HepG2 (cell line): ENCODE results near the gene FIS1. TPM values are rescaled to one million over a fixed set of nuclear protein-coding genes. Genes with fewer than 3 reads are reported as not detected.
A peak's percentile ranks its signal among the peaks of the same experiment; 100 is the strongest.

Experiments
- FLYWCH1 ChIP-seq: sonication (generic); formaldehyde crosslinking; IDR thresholded peaks from 2 replicates; pipeline ENCODE4 v1.8.1; 2023; ENCODE audit warnings: mild to moderate bottlenecking, missing genetic modification reagents
- FOXA1 ChIP-seq, 2 experiments: fragments of 450-650 bp in 1 of 2; sonication (generic) in 1 of 2; formaldehyde crosslinking in 1 of 2; IDR thresholded peaks; 2 replicates each; pipeline versions ENCODE4 v1.4.0 to v1.6.1; 2016 to 2020; ENCODE audit warnings: missing genetic modification reagents in 1 of 2
- LBX2 ChIP-seq: sonication (generic); formaldehyde crosslinking; IDR thresholded peaks from 2 replicates; pipeline ENCODE4 v1.5.0; 2020; ENCODE audit warnings: missing genetic modification reagents, mild to moderate bottlenecking, borderline replicate concordance
- MZF1 ChIP-seq: sonication (generic); formaldehyde crosslinking; IDR thresholded peaks from 2 replicates; pipeline ENCODE4 v1.8.1; 2023; ENCODE audit warnings: mild to moderate bottlenecking, missing genetic modification reagents, borderline replicate concordance
- PCBP2 ChIP-seq: fragments of 200-400 bp; formaldehyde crosslinking; optimal IDR thresholded peaks from 2 replicates; pipeline ENCODE3; 2018; ENCODE audit warnings: low read length, low read depth; ENCODE audit not compliant: poor library complexity, severe bottlenecking
- SIX4 ChIP-seq: sonication (generic); formaldehyde crosslinking; IDR thresholded peaks from 2 replicates; pipeline ENCODE4 v1.4.0; 2020; ENCODE audit warnings: missing genetic modification reagents
- SP4 ChIP-seq: sonication (generic); formaldehyde crosslinking; IDR thresholded peaks from 2 replicates; pipeline ENCODE4 v1.8.1; 2023; ENCODE audit warnings: mild to moderate bottlenecking, missing genetic modification reagents
- TCF12 ChIP-seq, 2 experiments: fragments of 450-650 bp in 1 of 2; sonication (generic) in 1 of 2; formaldehyde crosslinking in 1 of 2; IDR thresholded peaks; 2 replicates each; pipeline versions ENCODE4 v1.6.1 to v1.8.0; 2017 to 2022; ENCODE audit warnings: antibody characterized with exemption in 1 of 2, mild to moderate bottlenecking in 1 of 2, missing genetic modification reagents in 1 of 2, moderate library complexity in 1 of 2
- TGIF2 ChIP-seq: IDR thresholded peaks from 2 replicates; pipeline ENCODE4 v1.6.1; 2016; ENCODE audit warnings: control low read depth, missing compliant biosample characterization
- ZGPAT ChIP-seq: IDR thresholded peaks from 2 replicates; pipeline ENCODE4 v1.6.1; 2016; ENCODE audit warnings: mild to moderate bottlenecking
- ZNF136 ChIP-seq: sonication (generic); formaldehyde crosslinking; IDR thresholded peaks from 2 replicates; pipeline ENCODE4 v1.8.1; 2022; ENCODE audit warnings: low read depth, mild to moderate bottlenecking, moderate library complexity, missing genetic modification reagents
- ZNF138 ChIP-seq: sonication (generic); formaldehyde crosslinking; IDR thresholded peaks from 2 replicates; pipeline ENCODE4 v1.5.0; 2020; ENCODE audit warnings: mild to moderate bottlenecking, low read depth, missing genetic modification reagents
- ZNF230 ChIP-seq: sonication (generic); formaldehyde crosslinking; IDR thresholded peaks from 2 replicates; pipeline ENCODE4 v1.4.0; 2020; ENCODE audit warnings: mild to moderate bottlenecking, missing genetic modification reagents
- ZNF274 ChIP-seq: sonication (generic); formaldehyde crosslinking; IDR thresholded peaks from 2 replicates; pipeline ENCODE4 v1.5.1; 2020; ENCODE audit warnings: mild to moderate bottlenecking, missing genetic modification reagents
- ZNF280B ChIP-seq: sonication (generic); formaldehyde crosslinking; IDR thresholded peaks from 2 replicates; pipeline ENCODE4 v1.5.0; 2020; ENCODE audit warnings: missing genetic modification reagents, mild to moderate bottlenecking, borderline replicate concordance
- ZNF598 ChIP-seq: sonication (generic); formaldehyde crosslinking; IDR thresholded peaks from 2 replicates; pipeline ENCODE4 v1.5.1; 2020; ENCODE audit warnings: mild to moderate bottlenecking, missing genetic modification reagents, borderline replicate concordance
- ZNF704 ChIP-seq: sonication (generic); formaldehyde crosslinking; IDR thresholded peaks from 2 replicates; pipeline ENCODE4 v1.8.1; 2023; ENCODE audit warnings: mild to moderate bottlenecking, inconsistent platforms, moderate library complexity, missing genetic modification reagents, borderline replicate concordance
- ZNF850 ChIP-seq: sonication (generic); formaldehyde crosslinking; conservative IDR thresholded peaks from 2 replicates; pipeline ENCODE4 v1.9.0; 2021; ENCODE audit warnings: mild to moderate bottlenecking, missing genetic modification reagents
- ZSCAN29 ChIP-seq: sonication (generic); formaldehyde crosslinking; conservative IDR thresholded peaks from 2 replicates; pipeline ENCODE4 v1.4.0; 2020; ENCODE audit warnings: mild to moderate bottlenecking, missing genetic modification reagents
- polyA plus RNA-seq, 8 experiments: library from polyadenylated mRNA; depleted of rRNA in 3 of 8; stranded (reverse) in 7 of 8; unstranded in 1 of 8; fragments of >200 nt; fragmentation: Illumina TruSeq in 4 of 8; extraction: Trizol in 4 of 8; gene quantifications; 2 replicates each; pipeline versions ENCODE4 v1.2.1 to v1.2.3, GENCODE V29; 2011 to 2016; ENCODE audit warnings: low read depth in 4 of 8, missing spikeins in 1 of 8, mixed read lengths in 1 of 8; ENCODE audit not compliant: insufficient read depth in 1 of 8
- total RNA-seq, 5 experiments: library from RNA; depleted of rRNA; stranded (reverse); fragments of >200 nt; fragmentation: Illumina TruSeq; extraction: Trizol; gene quantifications; 2 replicates each; pipeline ENCODE4 v1.2.3, GENCODE V29; 2016; ENCODE audit warnings: low read depth in 1 of 5

The FIS1 gene
- total and polyA plus RNA-seq, 2 of the 13 experiments (the other 11 are each of a cell fraction or from before 2014, with no cell fraction given) = 97.5 to 101 TPM

- TF ChIP-seq LBX2 (CRISPR knock-in tag) = peak; percentile 58; the same call in 1 of the 2 replicates
- 0 out of 2 replicates have a peak, but pooled peaks have one; percentile 7 for TF ChIP-seq FOXA1 (IDR thresholded peaks at IDR 0.05)
- peak; percentile 94 for TF ChIP-seq FOXA1 (CRISPR knock-in tag; IDR thresholded peaks at IDR 0.05)
- TF ChIP-seq ZNF280B = peak; percentile 70
- no peak for TF ChIP-seq PCBP2
- TF ChIP-seq TGIF2 = peak; percentile 75
- peak; percentile 82 for TF ChIP-seq ZNF274 (CRISPR knock-in tag)
- TF ChIP-seq FLYWCH1 = no peak
- peak; percentile 66 for TF ChIP-seq ZGPAT (CRISPR knock-in tag)
- no peak for TF ChIP-seq ZSCAN29
- no peak; the same call in 1 of the 2 replicates for TF ChIP-seq ZNF704 (CRISPR knock-in tag)
- peak; percentile 23; the same call in 1 of the 2 replicates for TF ChIP-seq SP4 (CRISPR knock-in tag)
- TF ChIP-seq ZNF598 = peak; percentile 36; the same call in 1 of the 2 replicates
- TF ChIP-seq SIX4 (CRISPR knock-in tag) = peak; percentile 25; the same call in 1 of the 2 replicates
- TF ChIP-seq ZNF136 (CRISPR knock-in tag) = 0 out of 2 replicates have a peak, but pooled peaks have one; percentile 57
- no peak for TF ChIP-seq ZNF138
- peak; percentile 40 for TF ChIP-seq ZNF230 (CRISPR knock-in tag)
- TF ChIP-seq TCF12 (IDR thresholded peaks at IDR 0.05) = no peak
- peak; percentile 71; the same call in 1 of the 2 replicates for TF ChIP-seq TCF12 (CRISPR knock-in tag; IDR thresholded peaks at IDR 0.05)
- TF ChIP-seq ZNF850 (CRISPR knock-in tag) = no peak
- TF ChIP-seq MZF1 (CRISPR knock-in tag) = no peak
These were observed at the start of gene FIS1 (continued) for GRCh38 chr7:101244375-101245146.
